HG03565 (cell line): ENCODE data around the gene ROBO2.
"Not testable (repeated sequence)": the region's sequence is repeated elsewhere in the genome, so short reads cannot be mapped to it uniquely, and the experiment has no call there.

Experiments
- ATAC-seq: cut with Tn5 transposase; IDR thresholded peaks from one replicate; pipeline ENCODE4 v1.9.1; 2021; ENCODE audit warnings: mild to moderate bottlenecking, moderate library complexity; ENCODE audit not compliant: unreplicated experiment

Gene ROBO2

GRCh38 chr3:77394046-77394445 lies 354.1 kb downstream of the ROBO2 start:
- no peak for ATAC-seq

GRCh38 chr3:77404871-77405270 lies 365.0 kb downstream of the ROBO2 start:
- ATAC-seq, result no peak

- ATAC-seq, result no peak
These were observed 367.5 kb downstream of the ROBO2 start for GRCh38 chr3:77407441-77407840.

- ATAC-seq, result not testable (repeated sequence)
These were observed 370.4 kb downstream of the ROBO2 start for GRCh38 chr3:77410334-77410733.

- ATAC-seq, result no peak
These were observed 371.4 kb downstream of the ROBO2 start for GRCh38 chr3:77411334-77411733.

GRCh38 chr3:77412021-77412438 lies 372.1 kb downstream of the ROBO2 start:
- no peak for ATAC-seq

GRCh38 chr3:77412584-77412983 lies 372.7 kb downstream of the ROBO2 start:
- no peak for ATAC-seq

- ATAC-seq, result no peak
These were observed 375.0 kb downstream of the ROBO2 start for GRCh38 chr3:77414881-77415280.

- ATAC-seq, result no peak
These were observed 380.4 kb downstream of the ROBO2 start for GRCh38 chr3:77420336-77420735.

- no peak for ATAC-seq
These were observed 382.0 kb downstream of the ROBO2 start for GRCh38 chr3:77421916-77422315.

GRCh38 chr3:77426531-77426930 lies 386.6 kb downstream of the ROBO2 start:
- no peak for ATAC-seq

GRCh38 chr3:77427528-77427927 lies 387.6 kb downstream of the ROBO2 start:
- no peak for ATAC-seq

GRCh38 chr3:77436908-77437307 lies 397.0 kb downstream of the ROBO2 start:
- no peak for ATAC-seq

GRCh38 chr3:77446084-77446483 lies 406.2 kb downstream of the ROBO2 start:
- no peak for ATAC-seq

GRCh38 chr3:77446761-77447160 lies 406.9 kb downstream of the ROBO2 start:
- ATAC-seq, result no peak

GRCh38 chr3:77449459-77450350 lies 409.8 kb downstream of the ROBO2 start:
- no peak for ATAC-seq

GRCh38 chr3:77456431-77456830 lies 416.5 kb downstream of the ROBO2 start:
- ATAC-seq, result no peak

GRCh38 chr3:77456906-77457305 lies 417.0 kb downstream of the ROBO2 start:
- ATAC-seq, result no peak

GRCh38 chr3:77459926-77460325 lies 420.0 kb downstream of the ROBO2 start:
- no peak for ATAC-seq

- no peak for ATAC-seq
These were observed 420.4 kb downstream of the ROBO2 start for GRCh38 chr3:77460326-77460725.

GRCh38 chr3:77462951-77463350 lies 423.1 kb downstream of the ROBO2 start:
- ATAC-seq, result no peak

- no peak for ATAC-seq
These were observed 424.3 kb downstream of the ROBO2 start for GRCh38 chr3:77464111-77464688.
